NCI-H2196 (cell line): ENCODE data around the gene CD74.

Experiments
- DNase-seq: peaks from one replicate; lab custom pipeline; 2025; ENCODE audit not compliant: unreplicated experiment; lab: John Stamatoyannopoulos, UW

CD74 gene

DNA sequence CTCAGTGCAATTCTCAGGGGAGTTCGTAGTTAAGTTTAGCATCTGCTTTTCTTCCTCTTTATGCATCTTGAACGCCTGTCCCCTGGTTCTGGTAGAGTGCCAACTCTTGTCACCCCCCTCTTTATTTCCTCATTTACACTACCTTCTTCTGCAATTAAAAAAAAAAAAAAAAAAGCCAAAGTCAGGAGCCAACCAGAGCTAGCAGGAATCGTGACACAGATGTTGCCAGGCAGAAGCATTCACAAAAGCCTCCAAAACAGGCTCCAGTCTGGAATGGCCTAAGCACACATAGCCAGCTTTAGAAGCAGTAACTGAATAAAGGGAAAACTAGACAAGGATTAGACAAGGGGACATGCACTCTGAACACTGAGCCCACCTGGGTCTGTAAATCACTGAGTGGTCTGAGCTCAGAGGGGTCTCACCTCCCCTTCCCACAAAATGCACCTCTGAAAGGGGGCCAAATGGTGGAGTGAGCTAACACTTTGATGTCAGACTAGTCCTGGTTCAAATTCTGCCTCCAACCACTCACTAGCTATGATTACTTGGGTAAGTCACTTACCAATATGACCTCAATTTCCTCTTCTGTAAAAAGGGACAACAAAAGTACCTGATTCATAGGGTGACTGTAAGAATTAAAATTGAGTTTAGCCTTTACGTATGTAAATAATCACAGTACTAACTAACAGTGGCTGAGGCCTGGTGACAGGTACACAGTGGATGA is 2.0 kb downstream of the CD74 start:
- DNase-seq = peak; percentile 70

DNA sequence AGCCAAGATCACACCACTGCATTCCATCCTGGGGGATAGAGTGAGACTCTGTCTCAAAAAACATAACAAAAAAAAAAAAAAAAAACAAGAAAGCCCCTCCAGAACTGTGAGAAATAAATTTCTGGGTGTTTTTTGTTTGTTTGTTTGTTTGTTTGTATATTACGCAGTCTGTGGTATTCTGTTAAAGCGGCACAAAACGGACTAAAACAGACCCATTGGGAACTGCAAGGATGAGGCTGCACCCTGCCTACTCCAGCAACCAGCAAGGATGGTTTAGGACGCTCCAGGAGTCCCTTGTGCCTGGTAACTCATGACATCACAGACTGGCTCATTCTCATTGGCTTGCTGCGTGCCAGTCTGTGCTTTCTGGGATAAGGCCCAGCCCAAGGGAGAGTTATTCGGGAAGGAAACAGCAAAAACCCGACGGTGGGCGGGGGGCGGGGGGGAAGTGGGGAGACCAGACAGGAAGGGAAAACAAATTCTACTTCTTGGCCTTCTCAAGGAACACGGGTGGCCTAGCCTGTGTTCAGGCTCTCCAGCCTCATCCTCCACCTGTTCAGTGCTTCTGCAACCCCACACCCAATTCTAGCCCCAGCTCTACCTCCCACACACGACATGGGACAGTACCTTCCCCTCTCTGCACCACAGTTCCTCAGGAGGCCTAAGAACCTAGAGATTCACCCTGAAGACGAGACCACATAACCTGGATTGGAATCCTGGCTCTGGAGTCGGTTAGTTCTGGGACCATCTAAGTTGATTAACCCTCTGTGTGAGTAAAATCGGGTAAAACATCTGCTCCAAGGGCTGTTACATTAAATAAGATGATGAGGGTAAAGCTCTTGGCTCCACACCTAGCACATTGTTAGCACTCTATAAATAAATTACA is 2.8 kb downstream of the CD74 start:
- peak; percentile 85 for DNase-seq

DNA sequence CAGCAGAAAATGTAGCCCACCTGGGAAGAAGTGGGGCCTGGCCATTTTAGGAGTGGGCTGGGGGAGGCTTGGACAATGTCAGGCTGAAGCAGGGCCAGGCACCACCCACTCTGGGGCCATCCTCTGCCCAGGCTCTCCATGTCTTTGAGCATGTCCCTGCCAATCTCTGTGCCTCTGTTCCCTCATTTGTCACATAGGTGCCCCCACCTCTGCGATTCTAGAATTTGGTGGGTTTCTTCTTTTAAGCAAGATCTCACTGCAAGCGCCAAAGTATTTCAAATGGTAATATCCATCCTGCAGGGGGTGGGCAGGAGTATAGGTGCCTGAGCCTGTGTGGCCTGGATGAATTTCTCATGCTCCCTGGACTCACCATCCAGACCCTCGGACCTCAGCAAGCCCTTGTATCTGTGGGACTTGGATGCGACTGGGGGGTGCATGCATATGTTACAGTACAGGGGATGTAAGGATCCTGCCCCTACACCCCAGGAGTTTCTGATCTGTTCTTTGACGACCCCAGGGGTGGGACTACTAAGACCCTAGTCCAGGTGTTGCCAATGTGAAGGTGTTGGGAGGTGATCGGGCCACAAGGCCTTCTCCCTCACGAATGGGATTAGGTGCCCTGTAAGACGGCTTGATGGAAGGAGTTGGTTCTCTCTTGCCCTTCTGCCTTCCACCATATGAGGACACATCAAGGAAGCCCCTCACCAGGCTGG is 4.3 kb downstream of the CD74 start:
- DNase-seq = no peak

DNA sequence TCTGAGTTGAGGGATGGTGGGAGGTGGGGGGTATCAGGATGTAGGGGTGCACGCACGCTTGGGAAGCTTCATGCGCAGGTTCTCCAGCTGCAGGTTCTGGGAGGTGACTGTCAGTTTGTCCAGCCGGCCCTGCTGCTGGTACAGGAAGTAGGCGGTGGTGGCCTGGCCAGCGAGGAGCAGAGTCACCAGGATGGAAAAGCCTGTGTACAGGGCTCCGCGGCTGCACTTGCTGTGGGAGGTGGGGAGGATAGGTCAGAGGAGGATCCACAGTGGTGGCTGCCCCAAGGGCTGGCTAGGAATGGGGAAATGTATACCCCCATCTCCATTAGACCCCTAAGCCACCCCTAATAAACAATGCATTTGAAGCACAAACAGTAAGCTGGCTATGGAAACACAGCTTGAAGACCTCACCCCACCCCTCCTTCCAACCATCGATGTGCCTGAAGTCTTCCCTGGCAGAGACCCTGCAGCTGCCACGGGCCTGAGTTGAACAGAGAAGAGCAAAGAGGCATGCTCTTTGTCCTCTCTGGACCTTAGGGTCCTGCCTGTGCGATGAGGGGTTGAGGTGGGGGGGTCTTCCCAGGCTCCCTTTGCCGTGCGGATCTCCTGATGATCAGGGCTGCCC is 5.5 kb downstream of the CD74 start:
- DNase-seq = no peak

DNA sequence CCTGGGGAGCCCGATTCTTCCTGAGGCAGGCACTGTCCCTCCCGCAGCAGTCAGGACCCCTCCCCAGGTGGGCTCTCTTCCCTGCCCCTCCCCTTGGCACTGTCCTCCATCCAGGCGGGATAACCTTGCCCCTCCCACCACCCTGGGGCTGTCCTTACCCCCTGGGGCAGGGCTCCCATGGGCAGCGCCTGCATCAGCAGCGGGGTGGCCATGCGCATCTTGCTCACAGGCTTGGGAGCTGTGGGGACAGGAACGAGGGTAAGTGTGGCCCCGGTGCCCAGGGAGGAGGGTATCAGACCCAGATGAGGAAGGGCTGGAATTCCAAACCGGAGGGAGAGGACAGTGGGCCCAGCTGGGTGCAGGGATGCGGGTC is 6.0 kb downstream of the CD74 start:
- DNase-seq = no peak

DNA sequence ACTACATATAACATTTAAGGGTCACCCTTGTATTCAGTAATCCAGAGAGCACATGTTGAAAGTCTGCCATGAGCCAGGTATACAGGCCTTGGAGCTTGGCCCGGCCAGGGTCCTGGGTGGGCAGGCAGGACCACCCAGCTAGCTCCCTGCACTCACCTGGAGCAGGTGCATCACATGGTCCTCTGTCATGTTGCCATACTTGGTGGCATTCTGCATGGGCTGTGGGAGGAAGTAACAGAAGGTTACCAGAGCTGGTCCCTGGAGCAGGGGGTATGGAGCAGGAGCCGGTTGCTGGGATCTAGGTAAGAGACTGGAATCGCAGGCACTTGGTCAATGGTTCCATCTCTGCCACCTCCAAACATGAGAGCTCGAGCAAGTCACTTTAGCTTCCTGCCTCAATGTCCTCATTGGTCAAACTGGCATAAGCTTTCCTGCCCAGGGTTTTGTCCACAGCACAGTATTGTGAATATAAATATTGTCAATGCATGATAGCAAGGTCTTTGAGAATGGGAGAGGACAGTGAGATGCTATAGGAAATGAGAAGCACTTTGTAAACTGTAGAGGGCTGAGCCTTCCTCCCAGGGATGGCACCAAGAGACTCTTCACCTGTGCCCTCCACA is 6.5 kb downstream of the CD74 start:
- DNase-seq = no peak

DNA sequence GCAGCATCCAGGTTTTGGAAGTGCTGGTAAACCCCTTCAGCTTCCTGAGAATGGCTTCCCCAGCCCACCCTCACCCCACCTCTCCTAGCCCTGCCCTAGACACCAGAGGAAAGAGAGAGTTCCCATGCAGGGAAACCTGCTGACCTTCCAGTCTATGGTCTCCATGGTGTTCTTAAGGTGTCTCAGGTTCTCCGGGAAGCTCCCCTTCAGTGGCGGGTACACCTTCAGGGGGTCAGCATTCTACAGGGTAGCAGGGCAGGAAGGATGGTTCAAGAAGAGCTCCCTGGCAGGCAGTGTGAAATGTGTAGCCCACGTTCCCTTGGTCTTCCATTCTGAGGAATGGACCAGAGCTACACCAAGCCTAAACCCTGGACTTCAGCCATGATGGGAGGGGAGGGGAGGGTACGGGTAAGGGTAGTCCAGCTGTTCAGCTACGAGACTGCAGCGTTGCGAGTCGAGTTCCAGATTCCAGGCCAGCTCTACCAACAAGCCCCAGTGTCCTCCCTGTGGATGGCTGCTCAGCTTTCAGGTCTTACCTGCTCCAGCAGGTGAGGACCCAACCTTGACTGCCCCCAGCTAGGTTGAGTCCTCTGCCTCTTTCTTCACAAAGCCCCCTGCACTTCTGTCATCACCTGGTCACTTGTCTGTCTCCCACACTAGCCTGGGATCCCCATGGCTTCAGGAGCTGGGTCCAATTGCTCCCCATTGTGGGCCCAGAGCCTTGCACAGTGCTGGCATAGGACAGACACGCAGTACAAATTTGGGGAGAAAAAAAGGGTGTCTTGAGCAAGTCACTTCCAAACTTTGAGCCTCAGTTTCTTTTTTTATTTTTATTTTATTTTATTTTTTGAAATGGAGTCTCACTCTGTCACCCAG is 7.5 kb downstream of the CD74 start:
- DNase-seq = no peak

DNA sequence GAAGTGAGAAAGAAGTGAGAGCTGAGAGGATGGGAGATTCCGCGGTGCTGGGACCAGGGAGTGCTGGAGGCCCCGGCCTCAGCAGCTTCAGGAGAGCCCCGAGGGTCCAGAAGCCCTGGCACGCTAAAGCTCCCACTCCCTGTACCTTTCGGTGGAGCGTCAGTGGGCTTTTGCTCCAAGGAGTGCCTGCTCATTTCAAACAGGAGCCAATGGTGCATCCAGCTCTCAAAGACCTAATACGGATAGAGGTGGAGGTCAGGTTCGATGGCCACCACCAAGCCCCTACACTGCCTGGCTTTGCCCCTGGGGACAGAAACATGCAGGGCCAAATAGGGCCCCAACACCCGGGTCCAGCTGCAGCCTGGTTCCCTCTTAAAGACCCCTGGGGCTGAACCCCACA is 8.2 kb downstream of the CD74 start:
- DNase-seq = no peak

DNA sequence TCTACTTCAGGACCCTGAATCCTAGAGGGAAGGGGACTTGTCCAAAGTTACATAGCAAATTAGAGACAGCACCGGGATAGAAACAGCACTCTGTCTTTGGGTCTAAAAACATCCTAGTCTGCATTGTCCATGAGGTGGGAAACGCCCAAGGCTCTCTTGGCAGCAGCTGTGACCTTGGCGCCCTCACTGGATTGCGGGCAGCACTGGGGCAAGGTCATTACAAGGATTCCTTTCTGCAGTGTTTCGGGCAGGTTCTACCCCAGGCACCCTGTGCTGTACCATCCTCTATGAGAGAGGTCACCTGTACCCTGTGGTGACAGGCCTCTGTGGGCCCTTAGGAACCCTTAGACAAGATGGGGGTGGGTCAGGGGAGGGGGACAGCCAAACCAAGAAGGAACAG is 8.6 kb downstream of the CD74 start:
- DNase-seq = no peak

DNA sequence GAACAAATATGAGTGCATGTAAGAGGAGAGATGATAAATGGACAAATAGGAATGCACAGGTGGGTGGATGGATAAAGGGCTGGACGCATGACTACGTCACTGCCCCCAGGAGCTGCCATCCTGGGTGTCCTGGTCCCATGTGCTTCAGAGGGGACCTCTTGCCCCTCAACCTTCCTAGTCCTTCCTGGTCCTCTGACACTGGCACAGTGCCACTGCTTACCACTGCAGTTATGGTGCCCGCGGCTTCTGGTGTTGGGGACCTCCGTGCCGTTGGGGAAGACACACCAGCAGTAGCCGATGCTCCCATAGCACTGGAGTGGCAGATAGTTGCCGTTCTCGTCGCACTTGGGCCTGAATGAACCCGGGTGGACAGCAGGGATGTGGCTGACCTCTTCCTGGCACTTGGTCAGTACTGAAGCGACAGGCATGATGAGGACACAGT is 9.8 kb downstream of the CD74 start:
- no peak for DNase-seq

DNA sequence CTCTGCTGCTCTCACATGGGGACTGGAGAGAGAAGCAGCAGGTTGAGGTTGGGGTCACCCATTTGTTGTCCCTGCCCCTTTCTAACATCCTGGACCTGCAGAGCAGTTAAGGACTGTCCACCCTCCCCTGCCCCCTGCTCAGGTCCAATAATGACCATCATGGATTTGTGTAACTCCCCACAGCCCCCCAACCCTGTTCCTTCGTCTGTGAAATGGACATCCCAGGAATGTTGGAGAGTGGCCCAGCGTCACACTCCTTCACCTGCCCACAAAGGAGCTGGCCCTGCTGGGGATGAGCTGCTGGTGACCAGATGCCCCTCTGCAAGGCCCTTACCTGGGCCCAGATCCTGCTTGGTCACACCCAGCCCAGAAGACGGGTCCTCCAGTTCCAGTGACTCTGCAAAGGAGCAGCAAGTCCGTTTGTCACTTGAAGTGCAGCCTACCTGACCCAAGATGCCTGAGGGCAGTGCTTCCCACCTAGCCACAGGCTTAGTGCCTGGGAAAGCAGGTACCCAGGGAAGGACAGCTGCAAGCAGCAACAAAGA is 10.4 kb downstream of the CD74 start:
- DNase-seq = no peak

DNA sequence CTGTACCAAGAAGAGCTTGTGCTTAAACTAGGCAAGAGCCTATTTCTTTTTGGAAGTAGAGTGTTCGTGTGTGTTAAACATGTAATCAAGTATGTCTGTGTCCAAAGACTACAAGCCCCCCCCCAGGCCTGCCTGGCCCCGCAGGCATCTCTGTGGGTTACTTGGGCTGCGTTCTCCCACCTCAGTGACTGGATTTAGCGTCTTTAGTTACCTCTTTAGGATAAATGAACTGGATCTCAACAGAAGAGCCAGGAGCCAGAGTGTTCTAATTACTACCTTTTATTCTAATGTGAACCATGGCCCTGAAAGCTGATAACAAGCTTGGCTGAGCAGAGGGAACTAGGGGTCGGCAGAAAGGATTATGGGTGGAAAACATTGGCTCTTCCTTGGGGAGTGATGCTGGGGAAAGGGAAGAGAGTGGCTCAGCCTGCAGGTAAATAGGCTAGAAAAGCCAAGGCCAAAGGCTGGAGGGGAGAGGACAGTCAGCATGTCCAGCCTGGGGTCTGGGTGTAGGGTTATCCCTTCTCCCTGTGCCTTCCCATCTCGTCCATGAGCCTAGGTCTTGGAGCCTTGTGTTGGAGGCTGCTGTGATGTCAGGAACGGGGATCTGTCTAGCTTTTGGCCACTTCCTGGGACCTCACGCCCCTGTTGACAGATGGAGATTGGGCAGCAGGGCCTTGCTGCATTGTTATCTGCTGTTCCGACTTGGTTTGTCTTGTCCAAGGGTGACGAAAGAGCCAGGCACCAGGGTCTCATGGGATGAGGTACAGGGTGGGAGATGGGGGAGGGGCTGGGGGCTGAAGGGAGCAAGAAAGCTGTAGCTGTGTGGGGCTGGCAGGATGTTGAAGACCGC is 11.1 kb downstream of the CD74 start:
- no peak for DNase-seq

DNA sequence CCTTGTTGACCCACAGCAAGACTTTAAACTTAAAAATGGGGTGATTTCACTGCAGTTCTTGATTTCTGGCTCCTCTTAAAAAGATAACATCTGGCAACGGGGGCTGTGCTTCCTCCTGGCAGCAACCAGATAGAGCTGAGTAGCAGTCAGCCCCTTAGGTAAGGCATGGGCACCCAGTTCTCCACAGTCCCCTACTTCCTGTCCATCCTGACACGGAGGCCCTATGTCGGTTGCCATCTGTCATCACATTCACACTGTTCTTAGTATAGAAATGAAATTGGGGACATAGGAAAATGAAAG is 11.7 kb downstream of the CD74 start:
- no peak for DNase-seq

DNA sequence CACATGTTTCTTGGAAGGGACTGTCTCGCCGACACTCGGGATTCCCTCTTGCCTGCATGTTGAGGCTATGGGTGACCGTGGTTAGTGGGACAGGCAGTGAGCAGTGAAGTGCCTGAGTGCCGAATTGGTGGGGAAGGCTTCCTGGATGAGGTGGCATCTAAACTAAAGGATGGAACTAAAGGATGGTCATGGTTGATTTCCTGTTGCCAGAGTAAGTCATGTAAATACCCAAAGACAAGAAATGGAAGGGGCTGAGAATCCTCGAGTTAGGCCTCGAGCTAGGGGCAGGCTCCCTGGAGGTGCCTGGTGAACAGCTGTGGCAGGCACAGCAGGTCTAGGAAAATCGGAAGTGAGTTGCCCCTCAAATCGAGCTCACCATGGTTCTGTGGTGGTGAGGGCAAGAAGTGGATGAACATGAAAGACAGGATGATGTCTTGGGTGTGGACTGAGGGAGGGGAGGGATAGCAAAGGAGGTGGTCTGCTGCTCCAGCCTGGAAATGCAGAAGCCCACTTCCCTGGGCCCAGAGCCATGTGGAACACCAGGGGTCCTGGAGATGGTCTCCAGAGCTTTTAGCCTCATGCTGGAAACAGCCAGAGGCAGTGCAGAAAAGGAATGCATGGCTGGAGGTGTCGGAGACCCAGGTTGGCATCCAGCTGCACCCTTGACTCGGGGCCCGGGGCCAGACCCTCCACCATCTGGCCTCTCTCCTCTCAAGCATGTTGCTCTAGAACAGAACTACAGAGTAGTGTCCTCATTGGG is 12.2 kb downstream of the CD74 start:
- DNase-seq = no peak

DNA sequence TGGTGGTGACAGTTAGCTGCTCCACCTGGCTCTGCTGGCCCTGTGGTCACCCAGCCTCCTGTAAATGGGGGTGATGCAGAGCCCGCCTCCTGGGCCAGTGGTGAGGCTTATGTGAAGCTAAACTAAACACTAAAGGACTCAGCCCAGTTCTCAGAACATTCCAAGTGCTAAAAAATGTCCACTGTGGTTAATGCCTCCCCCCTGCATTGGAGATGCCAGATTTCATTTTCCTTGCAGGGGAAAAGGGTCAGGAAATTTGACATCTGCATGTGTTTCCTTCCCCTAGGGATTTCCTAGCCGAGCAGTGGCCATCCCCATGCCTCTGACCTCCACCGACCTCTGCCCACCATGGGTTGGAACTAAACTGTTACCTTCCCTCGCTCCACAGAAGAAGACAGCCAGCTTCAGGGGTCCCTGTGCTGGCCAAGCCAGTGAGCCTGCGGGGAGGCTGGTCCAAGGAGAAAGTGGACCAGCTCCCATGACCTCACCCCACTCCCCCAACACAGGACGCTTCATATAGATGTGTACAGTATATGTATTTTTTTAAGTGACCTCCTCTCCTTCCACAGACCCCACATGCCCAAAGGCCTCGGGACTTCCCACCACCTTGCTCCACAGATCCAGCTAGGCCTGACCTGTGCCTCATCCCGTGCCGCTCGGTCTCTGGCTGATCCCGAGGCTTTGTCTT is 13.0 kb downstream of the CD74 start:
- no peak for DNase-seq

DNA sequence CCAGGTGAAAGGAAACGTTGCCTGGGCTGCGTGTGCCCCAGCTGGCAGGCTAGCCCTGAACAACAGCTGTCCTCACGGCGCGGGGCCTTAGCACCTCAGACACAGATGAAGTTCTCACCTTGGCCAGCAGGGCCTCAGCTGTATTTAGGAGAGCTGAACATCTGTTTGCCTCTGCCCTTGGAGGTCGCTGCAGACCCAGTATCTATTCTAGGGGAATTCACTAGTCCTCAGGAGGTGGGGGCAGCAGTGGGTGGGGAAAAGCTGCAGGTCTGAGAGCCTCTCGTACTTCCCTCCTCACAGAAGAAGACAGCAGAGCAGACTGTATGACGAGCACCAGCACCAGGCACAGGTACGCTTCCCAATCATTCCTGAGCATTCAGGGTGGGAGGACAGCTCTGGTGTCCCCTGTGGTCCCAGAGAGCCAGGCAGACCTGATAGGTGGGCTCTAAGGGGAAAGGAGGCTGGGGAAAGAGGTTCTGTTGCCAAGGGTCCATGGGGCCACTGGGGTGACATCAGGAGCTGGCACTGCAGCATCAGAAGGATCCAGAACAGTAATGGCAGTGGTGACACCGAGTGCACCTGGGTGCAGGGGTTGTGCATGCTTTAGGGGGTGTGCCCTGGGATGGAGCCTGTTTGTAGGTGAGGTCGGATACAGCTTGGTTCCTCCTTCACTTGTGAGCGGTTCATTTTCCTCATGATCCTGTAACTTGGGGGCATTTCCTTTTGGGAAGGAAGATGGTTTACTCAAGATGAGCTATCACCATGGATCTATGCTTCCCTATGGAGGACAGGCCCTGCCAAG is 13.8 kb downstream of the CD74 start:
- DNase-seq = no peak
